GM19099 (cell line): ENCODE measurements around the gene PADI4.

Source experiments
- POLR2A ChIP-seq: IDR thresholded peaks from 3 replicates; pipeline ENCODE4 v1.6.1; 2011; ENCODE audit warnings: low read depth; ENCODE audit not compliant: insufficient read length; ENCODE audit errors: extremely low read depth

PADI4 gene, protein sequence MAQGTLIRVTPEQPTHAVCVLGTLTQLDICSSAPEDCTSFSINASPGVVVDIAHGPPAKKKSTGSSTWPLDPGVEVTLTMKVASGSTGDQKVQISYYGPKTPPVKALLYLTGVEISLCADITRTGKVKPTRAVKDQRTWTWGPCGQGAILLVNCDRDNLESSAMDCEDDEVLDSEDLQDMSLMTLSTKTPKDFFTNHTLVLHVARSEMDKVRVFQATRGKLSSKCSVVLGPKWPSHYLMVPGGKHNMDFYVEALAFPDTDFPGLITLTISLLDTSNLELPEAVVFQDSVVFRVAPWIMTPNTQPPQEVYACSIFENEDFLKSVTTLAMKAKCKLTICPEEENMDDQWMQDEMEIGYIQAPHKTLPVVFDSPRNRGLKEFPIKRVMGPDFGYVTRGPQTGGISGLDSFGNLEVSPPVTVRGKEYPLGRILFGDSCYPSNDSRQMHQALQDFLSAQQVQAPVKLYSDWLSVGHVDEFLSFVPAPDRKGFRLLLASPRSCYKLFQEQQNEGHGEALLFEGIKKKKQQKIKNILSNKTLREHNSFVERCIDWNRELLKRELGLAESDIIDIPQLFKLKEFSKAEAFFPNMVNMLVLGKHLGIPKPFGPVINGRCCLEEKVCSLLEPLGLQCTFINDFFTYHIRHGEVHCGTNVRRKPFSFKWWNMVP

GRCh38 chr1:17307946-17308345 is at the start of gene PADI4:
Gene PADI4 (plus strand): TSS chr1:17308197. CDS start chr1:17308223, 26 bp downstream.
- TF ChIP-seq POLR2A: no peak

- no peak for TF ChIP-seq POLR2A
Measured at GRCh38 chr1:17258758-17259130, 49.3 kb upstream of the PADI4 start.

GRCh38 chr1:17259233-17259873 is 48.6 kb upstream of the PADI4 start:
- no peak for TF ChIP-seq POLR2A

DNA sequence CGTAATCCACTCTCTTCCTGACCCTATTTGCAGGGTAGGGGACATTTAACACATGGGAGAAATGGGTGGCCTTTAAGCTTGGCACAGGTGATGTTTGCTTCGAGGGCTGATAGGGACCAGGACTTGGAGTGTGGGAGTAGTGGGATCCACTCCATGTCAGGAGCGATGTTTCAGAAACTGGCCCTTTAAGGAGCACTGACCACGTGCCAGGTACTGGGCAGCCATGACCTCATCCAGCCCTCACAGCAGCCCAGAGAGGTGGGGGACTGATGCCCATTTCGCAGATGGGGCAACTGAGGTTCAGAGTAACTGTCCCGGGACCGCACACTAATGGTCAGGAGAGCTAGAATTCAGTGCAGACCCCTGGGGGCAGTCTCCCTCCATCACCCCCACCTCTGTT is 47.7 kb upstream of the PADI4 start:
- no peak for TF ChIP-seq POLR2A

DNA sequence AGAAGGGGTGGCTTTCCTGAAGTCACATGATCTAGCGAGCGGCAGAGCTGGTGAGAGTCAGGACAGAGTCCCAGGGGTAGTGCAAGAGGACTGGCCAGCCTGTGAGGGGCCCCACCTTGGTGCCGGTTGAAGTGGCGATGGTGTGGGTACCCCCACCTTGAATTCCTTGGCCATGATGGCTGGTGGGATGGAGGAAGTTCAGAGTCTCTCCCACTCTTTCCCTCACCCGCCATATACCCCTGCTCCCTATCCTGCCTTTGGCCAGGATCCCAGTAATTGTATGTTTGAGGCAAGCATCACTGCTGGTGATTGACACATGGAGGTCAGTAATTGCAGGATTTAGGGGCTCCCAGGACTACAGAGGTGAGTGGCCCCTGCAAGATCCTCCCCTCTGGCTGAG is 47.3 kb upstream of the PADI4 start:
- TF ChIP-seq POLR2A: no peak

- no peak for TF ChIP-seq POLR2A
Measured at GRCh38 chr1:17263936-17264335, 44.1 kb upstream of the PADI4 start.

GRCh38 chr1:17264470-17264869 is 43.5 kb upstream of the PADI4 start:
- no peak for TF ChIP-seq POLR2A

DNA sequence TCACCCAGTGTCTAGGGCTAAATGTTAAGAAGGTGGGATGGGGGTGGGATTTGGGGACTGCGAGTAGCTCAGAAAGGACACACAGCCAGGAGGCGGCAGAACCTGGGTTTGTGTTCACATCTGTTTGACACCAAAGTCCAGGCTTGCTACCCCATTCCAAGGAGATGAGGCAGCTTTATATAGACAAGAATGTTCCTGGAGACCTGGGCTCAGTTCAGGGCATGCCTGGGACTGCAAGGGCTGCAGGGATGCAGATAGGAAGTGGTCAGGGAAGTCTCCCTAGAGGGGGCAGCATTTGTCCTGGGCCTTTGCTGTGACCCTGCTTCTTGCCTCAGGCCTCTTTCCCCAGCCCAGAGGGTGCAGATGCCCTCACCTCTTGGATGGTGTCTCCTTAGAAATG is 42.8 kb upstream of the PADI4 start:
- no peak for TF ChIP-seq POLR2A

GRCh38 chr1:17265950-17266349 is 42.0 kb upstream of the PADI4 start:
- TF ChIP-seq POLR2A: no peak

DNA sequence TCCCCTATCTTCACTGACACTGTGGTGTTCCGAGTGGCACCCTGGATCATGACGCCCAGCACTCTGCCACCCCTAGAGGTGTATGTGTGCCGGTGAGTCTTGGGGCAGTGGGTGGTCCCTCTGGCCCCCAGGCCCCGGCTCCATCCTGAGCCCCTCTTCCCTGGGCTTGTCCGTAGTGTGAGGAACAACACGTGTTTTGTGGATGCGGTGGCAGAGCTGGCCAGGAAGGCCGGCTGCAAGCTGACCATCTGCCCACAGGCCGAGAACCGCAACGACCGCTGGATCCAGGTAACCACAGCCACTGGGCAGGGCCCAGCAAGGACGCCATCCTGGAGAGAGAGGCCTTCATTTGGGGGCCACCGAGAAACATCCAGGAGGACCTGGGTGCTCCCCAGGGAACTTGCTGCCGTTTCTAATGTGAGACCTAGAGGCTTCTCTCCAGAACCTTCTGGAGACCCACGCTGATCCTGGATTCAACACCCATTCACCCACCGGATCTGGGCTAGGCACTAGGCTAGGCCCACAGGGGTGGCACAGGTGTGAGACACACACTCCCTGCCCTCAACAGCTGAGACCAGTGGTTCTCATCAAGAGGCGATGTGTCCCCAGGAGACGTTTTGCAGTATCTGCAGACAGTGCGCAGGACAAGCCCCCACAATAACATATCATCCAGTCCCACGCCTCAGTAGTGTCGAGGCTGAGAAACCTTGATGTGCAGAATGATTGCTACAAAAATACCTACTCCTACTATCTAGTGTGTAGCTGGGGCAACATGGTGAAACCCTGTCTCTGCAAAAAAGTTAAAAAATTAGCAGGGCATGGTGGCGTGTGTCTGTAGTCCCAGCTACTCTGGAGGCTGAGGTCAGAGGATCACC is 36.9 kb upstream of the PADI4 start:
- no peak for TF ChIP-seq POLR2A

GRCh38 chr1:17272066-17272465 is 35.9 kb upstream of the PADI4 start:
- TF ChIP-seq POLR2A: no peak

GRCh38 chr1:17272646-17273045 is 35.4 kb upstream of the PADI4 start:
- TF ChIP-seq POLR2A: no peak

DNA sequence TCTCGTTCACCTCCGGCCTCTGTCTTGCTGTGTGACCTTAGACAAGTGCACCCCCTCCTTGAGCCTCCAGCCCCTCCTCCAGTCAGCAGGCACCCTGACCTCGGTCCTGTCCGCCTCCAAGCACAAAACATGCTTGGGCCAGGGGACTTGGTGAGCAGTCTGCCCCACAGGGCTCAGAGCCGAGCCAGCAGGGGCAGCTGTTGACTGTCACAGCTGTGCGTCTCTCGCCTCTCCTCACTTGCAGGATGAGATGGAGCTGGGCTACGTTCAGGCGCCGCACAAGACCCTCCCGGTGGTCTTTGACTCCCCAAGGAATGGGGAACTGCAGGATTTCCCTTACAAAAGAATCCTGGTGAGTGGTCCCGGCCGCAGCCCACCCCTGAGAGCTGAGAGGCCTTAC is 34.9 kb upstream of the PADI4 start:
- TF ChIP-seq POLR2A: no peak

DNA sequence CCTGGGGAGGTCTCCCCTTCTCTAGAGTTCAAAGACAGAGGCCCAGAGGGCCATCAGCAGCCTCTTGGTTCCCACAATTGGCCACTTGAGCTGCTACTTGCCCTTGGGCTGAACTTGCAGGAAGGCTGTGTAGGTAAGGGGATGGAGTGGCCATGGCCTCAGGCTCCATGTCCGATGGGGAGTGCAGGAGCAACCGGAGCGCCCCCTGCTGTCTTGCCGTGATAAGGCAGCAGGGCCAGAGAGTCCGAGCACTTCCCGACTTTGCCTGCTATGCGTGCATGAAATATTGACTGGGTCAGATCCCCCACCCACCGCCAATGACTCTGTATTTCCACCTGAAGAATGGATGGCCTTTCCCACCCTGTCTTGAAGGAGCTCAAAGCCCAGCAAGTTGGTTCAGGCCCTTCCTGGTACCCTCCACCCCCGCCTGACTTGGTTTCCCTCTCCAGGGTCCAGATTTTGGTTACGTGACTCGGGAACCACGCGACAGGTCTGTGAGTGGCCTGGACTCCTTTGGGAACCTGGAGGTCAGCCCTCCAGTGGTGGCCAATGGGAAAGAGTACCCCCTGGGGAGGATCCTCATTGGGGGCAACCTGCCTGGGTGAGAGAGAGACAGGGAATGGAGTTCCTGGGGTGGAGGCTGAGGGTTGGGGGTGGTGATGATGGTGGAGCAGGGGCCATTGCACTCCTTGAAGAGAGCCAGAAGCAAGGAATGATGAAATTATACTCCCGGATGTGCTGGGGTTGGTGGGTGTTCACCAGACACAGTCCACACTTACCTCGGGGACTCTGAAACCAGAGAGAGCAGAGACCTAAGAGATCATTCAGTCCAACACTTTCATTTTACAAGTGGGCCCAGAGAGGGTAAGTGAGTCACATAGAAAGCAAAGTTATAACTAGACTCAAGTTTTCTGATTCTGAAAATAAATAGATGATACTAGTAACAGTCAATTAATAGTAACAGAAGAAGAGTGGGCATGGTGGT is 33.5 kb upstream of the PADI4 start:
- no peak for TF ChIP-seq POLR2A
